ENCODE data around the gene ELOVL4.

DNA sequence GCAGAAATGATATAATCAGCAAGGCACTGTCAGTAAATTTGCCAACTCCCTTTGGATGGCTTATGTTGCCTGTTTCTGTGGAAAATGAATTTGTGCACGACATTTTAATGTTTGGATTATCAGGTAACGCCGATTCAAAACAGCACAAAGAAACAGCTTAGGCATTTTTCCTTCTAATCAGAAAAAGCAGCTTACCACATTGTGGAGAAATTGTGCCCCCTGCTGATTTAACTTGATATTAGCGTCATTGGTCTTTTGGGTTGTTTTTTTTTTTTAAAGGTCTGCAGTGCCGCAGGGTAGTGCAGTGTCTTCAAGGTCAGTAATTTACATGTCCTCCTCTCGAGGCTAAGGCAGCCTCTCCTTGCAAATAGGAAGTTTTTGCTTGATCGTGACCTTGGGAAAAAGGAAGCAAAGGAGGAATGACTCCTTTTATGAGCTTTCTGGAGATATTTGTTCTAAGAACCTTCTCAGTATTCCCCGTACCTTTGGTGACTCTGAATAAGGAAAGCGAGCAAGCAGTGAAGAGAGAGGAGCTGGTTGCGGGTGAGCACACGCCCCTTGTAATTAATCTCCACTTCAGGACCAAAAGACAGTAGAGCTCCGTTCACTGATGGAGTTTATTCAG lies 79.1 kb downstream of the ELOVL4 start:
- TF ChIP-seq, protein P1, sequence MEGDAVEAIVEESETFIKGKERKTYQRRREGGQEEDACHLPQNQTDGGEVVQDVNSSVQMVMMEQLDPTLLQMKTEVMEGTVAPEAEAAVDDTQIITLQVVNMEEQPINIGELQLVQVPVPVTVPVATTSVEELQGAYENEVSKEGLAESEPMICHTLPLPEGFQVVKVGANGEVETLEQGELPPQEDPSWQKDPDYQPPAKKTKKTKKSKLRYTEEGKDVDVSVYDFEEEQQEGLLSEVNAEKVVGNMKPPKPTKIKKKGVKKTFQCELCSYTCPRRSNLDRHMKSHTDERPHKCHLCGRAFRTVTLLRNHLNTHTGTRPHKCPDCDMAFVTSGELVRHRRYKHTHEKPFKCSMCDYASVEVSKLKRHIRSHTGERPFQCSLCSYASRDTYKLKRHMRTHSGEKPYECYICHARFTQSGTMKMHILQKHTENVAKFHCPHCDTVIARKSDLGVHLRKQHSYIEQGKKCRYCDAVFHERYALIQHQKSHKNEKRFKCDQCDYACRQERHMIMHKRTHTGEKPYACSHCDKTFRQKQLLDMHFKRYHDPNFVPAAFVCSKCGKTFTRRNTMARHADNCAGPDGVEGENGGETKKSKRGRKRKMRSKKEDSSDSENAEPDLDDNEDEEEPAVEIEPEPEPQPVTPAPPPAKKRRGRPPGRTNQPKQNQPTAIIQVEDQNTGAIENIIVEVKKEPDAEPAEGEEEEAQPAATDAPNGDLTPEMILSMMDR (IDR thresholded peaks at IDR 0.05; ENCODE audit: poor library complexity), result peak; percentile 80
- TF ChIP-seq EZH2 (IDR thresholded peaks at IDR 0.05; ENCODE audit: borderline replicate concordance), result no peak

Data from hepatocyte (in vitro differentiated cells).